Right atrium auricular region (tissue), 2 donors: ENCODE results near the gene ZNF845. TPM values are rescaled to one million over a fixed set of nuclear protein-coding genes. Genes with fewer than 3 reads are reported as not detected.
A peak's percentile ranks its signal among the peaks of the same experiment; 100 is the strongest.
"Not testable (repeated sequence)": the region's sequence is repeated elsewhere in the genome, so short reads cannot be mapped to it uniquely, and the experiment has no call there.

Source experiments
- DNase-seq: peaks from one replicate; pipeline ENCODE4 v3.0.0-alpha.2; 2019; ENCODE audit warnings: low spot score
- H3K27ac ChIP-seq, 2 donors: fragments of 200-600 bp; sonication (generic); 1 replicate in 1 of 2; 2 replicates in 1 of 2; pipeline ENCODE4 v1.5.1; 2016 to 2019
- H3K27me3 ChIP-seq, 2 donors: fragments of 200-600 bp; sonication (generic); one replicate each; pipeline versions ENCODE4 v1.5.1 to v1.6.0; 2017 to 2019
- H3K36me3 ChIP-seq: fragments of 200-600 bp; sonication (generic); one replicate; pipeline ENCODE4 v1.5.1; 2016
- H3K4me1 ChIP-seq, 2 donors: fragments of 200-600 bp; sonication (generic); one replicate each; pipeline versions ENCODE4 v1.5.1 to v1.6.0; 2017 to 2019
- H3K4me3 ChIP-seq, 2 donors: fragments of 200-600 bp; sonication (generic); 1 replicate in 1 of 2; 2 replicates in 1 of 2; pipeline ENCODE4 v1.5.1; 2017 to 2019; ENCODE audit warnings: mild to moderate bottlenecking in 1 of 2, moderate library complexity in 1 of 2
- H3K9me3 ChIP-seq, 2 donors: fragments of 200-600 bp; sonication (generic); one replicate each; pipeline ENCODE4 v1.5.1; 2019
- CTCF ChIP-seq, 2 donors: fragments of 200-600 bp; sonication (generic); IDR thresholded peaks; one replicate each; pipeline ENCODE4 v1.5.1; 2019; ENCODE audit warnings: antibody characterized with exemption in 2 of 2
- total RNA-seq, 2 donors: library from RNA; depleted of rRNA; stranded (reverse); fragments of >200 nt; gene quantifications; one replicate each; pipeline ENCODE4 v1.1.0, GENCODE V29; 2016

The ZNF845 gene
- 1 to 10 TPM; 2.4 to 3.3 TPM for total RNA-seq

- H3K9me3 ChIP-seq, result peaks cover 0 to under 1% of the 10 kb centered on the region in 2 donors
- DNase-seq, result peak; percentile 96
- no peak for TF ChIP-seq CTCF (IDR thresholded peaks at IDR 0.05)
- H3K4me1 ChIP-seq, result peaks cover 0 to 7% of the 10 kb centered on the region in 2 donors
- H3K4me3 ChIP-seq, result peak within 1 kb of the TSS; percentile 77
- H3K27ac ChIP-seq, result peak within 1 kb of the TSS; percentile 63 to 69
- H3K36me3 ChIP-seq, result no peaks in the 10 kb centered on the region
- no peaks in the 10 kb centered on the region for H3K27me3 ChIP-seq
Measured at GRCh38 chr19:53333463-53334449, at the start of gene ZNF845. Gene ZNF845, plus strand, starts transcription at chr19:53333749. Its CDS starts 7,559 bp downstream, at chr19:53341308.

GRCh38 chr19:53285087-53285486 is 48.5 kb upstream of the ZNF845 start:
- no peak overlapping the region for H3K27ac ChIP-seq
- H3K9me3 ChIP-seq, result no peaks in the 10 kb centered on the region
- no peaks in the 10 kb centered on the region for H3K4me1 ChIP-seq
- no peak for TF ChIP-seq CTCF (IDR thresholded peaks at IDR 0.05)
- H3K4me3 ChIP-seq, result no peak overlapping the region
- no peaks in the 10 kb centered on the region for H3K27me3 ChIP-seq
- no peaks in the 10 kb centered on the region for H3K36me3 ChIP-seq
- DNase-seq, result no peak

GRCh38 chr19:53290758-53291549 is 42.6 kb upstream of the ZNF845 start:
- no peak for TF ChIP-seq CTCF (IDR thresholded peaks at IDR 0.05)
- H3K36me3 ChIP-seq, result no peaks in the 10 kb centered on the region
- no peak for DNase-seq

GRCh38 chr19:53294786-53295441 is 38.6 kb upstream of the ZNF845 start:
- H3K27me3 ChIP-seq, result no peaks in the 10 kb centered on the region
- H3K36me3 ChIP-seq, result no peaks in the 10 kb centered on the region
- no peaks in the 10 kb centered on the region for H3K4me1 ChIP-seq
- no peak overlapping the region for H3K4me3 ChIP-seq
- DNase-seq, result no peak
- TF ChIP-seq CTCF (IDR thresholded peaks at IDR 0.05), result no peak
- peaks cover 7 to 30% of the 10 kb centered on the region in 2 donors for H3K9me3 ChIP-seq
- no peak overlapping the region for H3K27ac ChIP-seq

More at GRCh38 chr19:53290758-53291549, 42.6 kb upstream of the ZNF845 start:
- Histone ChIP-seq H3K4me3 (no peak overlapping the region), H3K27ac (no peak overlapping the region), H3K4me1 (no peaks in the 10 kb centered on the region), H3K9me3 (peaks cover 7 to 27% of the 10 kb centered on the region in 2 donors), H3K27me3 (no peaks in the 10 kb centered on the region)

GRCh38 chr19:53301341-53301740 is 32.2 kb upstream of the ZNF845 start:
- H3K9me3 ChIP-seq, DNase-seq, H3K27me3 ChIP-seq, H3K27ac ChIP-seq, H3K4me1 ChIP-seq, H3K36me3 ChIP-seq, H3K4me3 ChIP-seq: not testable (repeated sequence)
